Hepatic stellate cell (primary cell): Measurements from ENCODE around the gene TXNRD2.
A peak's percentile ranks its signal among the peaks of the same experiment; 100 is the strongest.

ENCODE experiments used
- DNase-seq: peaks from one replicate; pipeline ENCODE4 v3.0.0; 2011; ENCODE audit warnings: low spot score

Gene TXNRD2

GRCh38 chr22:19904935-19905334, 36.7 kb downstream of the TXNRD2 start:
- DNase-seq, result no peak

GRCh38 chr22:19904174-19904856, 37.3 kb downstream of the TXNRD2 start:
- DNase-seq, result no peak

DNA sequence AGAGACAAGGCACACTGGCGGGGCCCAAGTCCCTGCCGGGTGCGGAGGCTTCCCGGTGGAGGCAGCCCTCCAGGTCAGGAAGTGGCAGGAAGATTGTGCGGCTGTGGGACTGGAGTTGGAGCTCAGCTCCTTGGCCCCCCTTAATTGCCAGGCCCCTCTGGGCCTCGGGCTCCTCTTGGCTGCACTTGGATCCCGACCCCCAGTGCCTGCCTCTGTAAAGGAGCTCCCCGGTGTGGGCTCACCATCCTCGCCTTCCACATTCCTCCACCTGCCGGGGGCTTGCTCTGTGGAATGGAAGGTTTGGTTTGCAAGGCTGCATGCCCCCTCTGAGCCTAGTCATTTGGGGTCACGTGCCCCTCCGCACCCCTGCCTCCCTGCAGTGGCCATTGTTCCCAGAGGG, 38.1 kb downstream of the TXNRD2 start:
- DNase-seq, result no peak

DNA sequence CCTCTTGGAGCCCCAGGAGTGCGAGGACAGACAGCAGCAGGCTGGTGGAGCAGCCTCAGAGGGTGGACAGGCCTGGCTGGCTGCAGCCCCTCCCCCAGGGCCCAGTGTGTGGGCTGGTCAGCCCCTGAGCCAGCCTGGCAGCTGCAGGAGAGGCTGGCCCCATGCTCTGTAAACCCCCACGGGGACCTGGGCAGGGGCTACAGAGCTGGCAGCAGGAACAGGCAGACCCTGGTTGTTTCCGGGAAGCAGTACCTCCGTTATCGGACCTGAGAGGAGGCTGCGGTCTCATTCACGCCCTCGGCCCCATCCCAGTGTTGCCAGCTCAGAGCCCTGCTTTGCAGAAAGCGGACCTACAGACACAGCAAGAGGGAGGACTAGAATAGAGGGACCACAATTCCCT, 38.6 kb downstream of the TXNRD2 start:
- no peak for DNase-seq

GRCh38 chr22:19902245-19902715, 39.3 kb downstream of the TXNRD2 start:
- DNase-seq, result no peak

GRCh38 chr22:19901577-19902244, 39.9 kb downstream of the TXNRD2 start:
- DNase-seq, result no peak

GRCh38 chr22:19900707-19901436, 40.7 kb downstream of the TXNRD2 start:
- no peak for DNase-seq

- no peak for DNase-seq
Measured at GRCh38 chr22:19898831-19899567, 42.6 kb downstream of the TXNRD2 start.

DNA sequence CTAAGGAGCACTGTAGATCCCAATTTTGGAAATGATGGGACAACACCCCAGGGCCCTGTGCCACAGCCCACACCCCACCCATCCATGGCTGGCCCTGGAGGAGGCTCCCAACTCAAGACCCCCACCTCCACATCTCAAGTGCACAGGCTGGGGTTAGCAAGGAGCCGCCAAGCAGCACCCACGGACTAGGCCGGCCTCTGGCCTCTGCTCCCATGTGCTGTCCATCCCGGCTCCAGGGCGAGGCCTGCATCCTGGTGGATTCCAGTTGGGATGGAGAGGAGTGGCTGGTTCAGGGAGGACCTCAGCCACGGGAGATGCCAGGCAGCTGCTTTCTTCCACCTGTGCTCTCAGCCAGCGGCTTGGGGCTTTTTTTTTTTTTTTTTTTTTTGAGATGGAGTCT, 43.5 kb downstream of the TXNRD2 start:
- no peak for DNase-seq

- DNase-seq, result no peak
Measured at GRCh38 chr22:19897726-19898125, 43.9 kb downstream of the TXNRD2 start.

GRCh38 chr22:19896665-19897355, 44.8 kb downstream of the TXNRD2 start:
- DNase-seq, result no peak

DNA sequence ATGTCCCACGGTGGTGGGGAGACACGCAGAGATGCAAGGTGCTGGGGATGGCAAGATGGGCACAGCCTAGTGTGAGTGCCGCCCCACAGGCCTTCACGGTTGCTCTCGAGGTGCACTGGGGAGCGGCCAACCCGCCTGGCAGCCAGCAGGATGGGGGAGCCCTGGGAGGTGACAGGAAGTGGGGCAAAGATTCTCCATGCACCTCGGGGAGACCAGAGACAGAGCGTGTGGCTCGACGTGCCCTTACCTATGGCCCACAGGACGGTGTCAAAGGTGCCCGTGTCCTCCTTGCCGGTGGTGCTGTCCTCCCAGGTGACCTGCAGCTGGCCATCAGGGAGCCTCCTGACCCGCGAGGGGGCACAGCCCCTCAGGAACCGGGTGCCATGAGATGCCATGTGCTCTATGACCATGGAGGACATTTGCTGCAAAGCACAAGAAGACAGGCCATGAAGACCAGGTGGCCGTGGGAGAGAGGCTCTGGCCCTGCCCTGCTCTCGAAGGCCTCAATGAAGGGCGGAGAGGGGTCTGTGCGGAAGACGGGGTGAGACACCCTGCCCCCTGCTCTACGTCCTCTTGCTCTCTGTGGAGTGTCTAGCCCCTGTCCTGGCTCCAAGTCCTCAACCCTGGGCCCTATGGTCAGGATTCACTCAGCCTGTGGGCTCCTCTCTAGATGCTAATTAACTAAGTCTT, 46.3 kb downstream of the TXNRD2 start:
- no peak for DNase-seq

GRCh38 chr22:19893363-19893762, 48.3 kb downstream of the TXNRD2 start:
- no peak for DNase-seq

GRCh38 chr22:19892925-19893324, 48.7 kb downstream of the TXNRD2 start:
- DNase-seq, result no peak

DNA sequence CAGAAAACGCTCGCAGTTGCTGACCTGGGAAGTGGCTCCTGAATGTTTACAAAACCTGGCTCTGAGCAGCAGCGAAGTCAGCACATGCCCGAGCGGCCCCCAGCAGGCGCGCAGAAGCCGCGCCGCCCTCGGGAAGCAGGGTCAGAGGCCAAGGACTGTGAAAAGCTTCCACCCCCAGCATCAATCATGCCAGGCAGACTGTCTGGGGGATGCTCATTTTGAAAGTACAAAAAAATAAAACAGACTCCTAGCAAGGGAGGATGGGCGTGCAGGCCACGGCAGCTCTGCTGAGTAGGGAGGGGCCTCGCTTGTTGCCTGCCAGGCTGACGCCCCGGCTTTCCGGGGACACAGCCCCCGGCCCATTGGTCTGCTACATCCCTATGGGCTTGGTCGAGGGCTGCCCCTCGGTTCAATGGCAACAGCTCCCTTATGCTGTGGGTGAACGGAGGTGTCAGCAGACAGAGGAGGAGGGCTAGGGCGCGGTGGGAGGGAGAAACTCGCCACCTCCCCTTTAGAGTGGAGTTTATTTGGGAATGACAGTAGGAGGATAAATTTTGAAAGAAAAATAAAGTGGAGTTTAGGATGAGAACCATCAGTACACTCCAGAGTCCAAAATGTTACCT, 49.2 kb downstream of the TXNRD2 start:
- DNase-seq, result no peak

- DNase-seq, result peak; percentile 65
Measured at GRCh38 chr22:19891317-19892256, 50.0 kb downstream of the TXNRD2 start.

DNA sequence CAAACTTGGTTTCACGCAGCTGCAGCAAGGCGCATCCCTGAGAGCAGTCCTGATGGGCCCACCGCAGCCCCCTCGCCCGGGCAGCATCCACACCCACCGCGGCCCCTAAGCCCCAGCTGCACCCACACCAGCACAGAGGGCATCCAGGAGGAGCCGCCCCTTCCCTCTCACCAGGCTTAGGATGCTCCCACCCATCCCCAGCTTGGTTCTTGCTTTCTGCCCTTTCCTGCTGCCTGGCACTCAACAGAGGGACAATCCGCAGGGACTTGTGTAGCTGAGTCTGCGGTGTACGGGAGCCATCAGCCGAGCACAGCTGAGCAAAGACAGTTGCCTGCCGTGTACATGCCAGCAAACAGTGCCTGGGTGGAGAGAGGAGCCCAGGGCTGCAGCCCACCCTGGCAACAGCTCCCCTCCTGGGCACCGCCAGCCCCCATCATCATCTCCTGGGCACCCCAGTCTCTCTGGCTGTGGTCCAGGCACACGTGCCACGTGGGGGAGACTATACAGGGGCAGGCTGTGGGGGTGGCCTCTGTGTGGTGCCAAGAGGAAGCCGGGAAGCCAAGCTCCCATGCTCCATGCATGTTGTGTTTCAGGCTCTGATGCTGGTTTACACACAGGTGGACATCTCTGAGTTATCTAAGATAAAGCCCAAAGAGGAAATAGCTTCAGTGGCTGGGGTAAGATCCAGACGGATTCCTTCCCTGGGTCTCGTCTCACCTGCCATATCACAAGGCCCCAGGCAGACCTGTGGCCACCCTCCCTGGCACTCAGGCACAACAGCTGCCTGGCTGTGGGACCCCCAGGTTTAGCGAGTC, 50.9 kb downstream of the TXNRD2 start:
- DNase-seq, result no peak

DNA sequence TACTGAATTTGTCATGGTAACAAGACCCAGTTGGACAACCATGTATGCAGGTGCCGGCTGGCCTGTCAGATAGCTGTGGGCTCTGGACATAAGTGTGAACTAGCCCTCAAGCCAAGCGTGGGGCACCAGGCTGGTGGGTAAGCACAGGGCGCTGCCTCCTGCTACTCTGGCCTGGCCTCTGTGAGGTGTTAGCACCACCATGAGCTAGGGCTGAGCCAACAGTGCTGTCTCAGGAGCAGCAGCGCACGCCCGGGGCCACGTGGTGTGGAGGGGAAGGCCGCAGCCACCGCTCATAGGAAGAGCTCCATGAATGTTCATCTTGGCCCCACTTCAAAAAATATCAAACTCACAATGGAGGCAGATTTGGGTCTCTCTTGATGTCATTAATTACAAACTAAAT, 51.7 kb downstream of the TXNRD2 start:
- no peak for DNase-seq
